Measurements from ENCODE around the gene SPRYD3.
"Not testable (repeated sequence)": the region's sequence is repeated elsewhere in the genome, so short reads cannot be mapped to it uniquely, and the experiment has no call there.

Gene SPRYD3, protein sequence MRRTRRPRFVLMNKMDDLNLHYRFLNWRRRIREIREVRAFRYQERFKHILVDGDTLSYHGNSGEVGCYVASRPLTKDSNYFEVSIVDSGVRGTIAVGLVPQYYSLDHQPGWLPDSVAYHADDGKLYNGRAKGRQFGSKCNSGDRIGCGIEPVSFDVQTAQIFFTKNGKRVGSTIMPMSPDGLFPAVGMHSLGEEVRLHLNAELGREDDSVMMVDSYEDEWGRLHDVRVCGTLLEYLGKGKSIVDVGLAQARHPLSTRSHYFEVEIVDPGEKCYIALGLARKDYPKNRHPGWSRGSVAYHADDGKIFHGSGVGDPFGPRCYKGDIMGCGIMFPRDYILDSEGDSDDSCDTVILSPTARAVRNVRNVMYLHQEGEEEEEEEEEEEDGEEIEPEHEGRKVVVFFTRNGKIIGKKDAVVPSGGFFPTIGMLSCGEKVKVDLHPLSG
- total RNA-seq, result 30.2 to 73.0 reads per million in 2 donors

DNA sequence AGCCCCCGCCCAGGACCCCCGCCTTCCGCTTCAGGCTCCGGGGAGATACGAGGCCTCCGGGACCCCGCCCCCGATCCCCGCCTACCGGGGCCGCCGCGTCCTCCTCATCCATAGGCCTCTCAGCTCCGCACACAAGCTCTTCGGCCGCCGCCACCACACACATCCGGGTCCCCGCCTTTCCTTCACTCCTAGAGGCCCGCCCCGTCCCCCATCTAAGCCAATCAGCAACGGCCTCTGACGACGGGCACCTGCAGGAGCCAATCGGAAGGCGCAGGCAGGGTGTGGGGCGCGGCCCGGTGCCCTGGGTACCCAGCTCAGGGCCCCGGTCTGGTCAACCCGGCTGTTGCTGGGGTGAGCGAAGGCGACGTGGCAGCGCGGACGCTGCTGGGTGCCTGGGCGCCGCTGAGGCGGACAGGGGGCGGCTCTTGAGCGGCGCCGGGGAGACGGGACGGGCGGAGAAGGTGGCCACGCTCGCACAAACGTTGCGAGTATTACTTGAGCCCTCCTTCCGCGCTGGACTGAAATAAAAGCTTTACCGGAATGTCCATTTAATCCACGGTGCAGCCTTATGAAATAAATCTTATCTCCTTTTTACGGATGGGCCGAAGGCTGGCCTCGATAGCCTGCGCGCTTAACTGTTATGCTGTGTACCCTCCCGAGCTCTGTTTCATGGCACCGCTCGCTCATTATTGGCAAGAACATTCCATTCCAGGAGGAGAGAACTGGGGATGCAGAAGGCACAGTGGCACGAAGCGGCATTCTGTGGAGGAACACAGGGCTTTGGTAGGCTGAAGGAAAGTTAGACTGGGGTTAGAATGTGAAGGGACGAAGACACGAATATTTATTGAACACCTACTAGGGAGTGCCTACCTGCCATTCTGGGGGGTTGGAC is at the start of gene SPRYD3:
SPRYD3 (minus strand) TSS at position 165 of the 892 bp plus-strand sequence; CDS start at position 108, 57 bp downstream.
- peak; percentile 95 for DNase-seq

DNA sequence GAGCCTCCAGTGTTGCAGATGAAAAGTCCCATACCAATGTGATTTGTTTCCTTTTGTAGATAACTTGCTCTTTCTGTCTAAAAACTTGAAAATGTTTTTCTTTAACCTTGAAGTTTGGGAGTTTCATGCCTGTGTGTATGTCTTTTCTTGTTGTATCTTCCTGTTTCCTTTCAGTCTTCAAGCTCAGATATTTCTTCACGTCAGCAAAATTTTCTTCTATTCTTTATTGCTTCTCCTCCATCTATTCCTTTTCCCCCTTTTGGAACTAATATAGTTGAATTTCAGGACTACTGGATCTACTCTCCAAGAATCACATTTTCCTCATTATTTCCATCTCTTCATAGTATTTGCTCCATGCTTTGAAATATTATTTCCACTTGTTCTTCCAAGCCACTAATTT is 48.0 kb upstream of the SPRYD3 start:
- no peak for DNase-seq

DNA sequence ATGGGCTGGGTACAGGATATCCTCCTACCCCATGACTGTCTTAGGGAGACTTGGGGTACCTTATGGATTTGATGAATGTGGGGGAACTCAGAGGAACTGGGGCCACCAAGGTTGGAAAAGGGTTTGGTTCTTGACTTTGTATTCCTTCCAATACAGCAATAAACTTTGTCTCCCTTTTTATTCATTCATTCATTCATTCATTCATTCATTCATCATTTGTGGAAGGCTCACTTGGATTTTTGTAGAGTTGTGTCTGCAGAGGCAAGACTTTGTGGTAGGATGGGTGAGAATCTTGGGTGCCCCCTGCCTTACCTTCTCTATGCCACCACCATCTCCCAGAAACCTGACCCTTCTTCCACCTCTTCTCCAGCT is 45.1 kb upstream of the SPRYD3 start:
- no peak for DNase-seq

DNA sequence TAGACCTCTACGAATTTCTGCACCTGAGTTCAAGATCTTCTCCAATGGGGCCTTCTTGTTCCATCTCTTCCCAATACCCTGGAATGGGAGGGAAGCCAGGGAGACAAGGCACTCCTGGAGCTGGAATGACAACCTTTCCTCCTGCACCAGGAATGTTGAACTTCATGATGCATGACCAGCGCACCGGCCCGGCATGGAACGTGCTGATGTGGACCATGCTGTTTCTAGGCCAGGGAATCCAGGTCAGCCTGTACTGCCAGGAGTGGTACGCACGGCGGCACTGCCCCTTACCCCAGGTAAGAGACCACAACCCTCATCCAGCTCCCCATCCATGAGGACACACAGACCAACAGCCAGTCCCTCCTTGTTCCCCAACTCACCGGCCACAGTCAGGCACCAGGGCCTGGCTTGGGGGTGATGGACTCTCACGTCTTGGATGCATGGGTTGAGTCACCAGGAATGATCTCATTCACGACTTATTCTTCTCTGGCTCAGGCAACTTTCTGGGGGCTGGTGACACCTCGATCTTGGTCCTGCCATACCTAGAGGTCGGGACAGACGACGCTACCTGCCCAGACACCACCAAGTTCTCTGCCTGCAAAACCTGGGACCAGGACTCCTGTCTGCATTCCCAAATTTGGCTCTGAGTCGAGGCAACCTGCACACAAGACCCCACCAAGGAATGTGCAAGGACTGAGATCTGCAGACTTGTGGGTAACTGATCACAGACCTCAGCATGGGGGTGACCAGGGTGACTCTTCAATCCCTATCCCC is 44.6 kb upstream of the SPRYD3 start:
- no peak for DNase-seq

DNA sequence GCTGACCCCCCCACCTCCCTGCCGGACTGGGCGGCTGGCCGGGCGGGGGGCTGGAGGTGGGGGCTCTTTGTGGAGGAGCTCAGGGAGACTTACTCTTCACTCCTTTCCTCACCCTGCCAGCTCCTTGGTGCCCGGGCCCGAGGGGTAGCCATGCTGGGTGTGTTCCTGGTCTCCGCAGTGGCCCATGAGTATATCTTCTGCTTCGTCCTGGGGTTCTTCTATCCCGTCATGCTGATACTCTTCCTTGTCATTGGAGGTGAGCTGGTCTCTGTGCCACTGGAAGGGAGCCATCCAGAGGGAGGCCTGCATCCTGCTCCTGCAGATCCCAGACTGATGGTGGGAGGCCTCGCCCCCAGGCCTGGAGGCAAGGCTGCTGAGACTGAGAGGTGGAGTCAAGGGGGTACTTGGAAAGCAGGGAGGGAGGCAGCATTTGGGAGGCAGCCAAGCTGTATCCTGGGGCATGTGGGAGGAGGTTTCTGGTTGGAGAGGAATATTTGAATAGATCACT is 43.8 kb upstream of the SPRYD3 start:
- no peak for DNase-seq

DNA sequence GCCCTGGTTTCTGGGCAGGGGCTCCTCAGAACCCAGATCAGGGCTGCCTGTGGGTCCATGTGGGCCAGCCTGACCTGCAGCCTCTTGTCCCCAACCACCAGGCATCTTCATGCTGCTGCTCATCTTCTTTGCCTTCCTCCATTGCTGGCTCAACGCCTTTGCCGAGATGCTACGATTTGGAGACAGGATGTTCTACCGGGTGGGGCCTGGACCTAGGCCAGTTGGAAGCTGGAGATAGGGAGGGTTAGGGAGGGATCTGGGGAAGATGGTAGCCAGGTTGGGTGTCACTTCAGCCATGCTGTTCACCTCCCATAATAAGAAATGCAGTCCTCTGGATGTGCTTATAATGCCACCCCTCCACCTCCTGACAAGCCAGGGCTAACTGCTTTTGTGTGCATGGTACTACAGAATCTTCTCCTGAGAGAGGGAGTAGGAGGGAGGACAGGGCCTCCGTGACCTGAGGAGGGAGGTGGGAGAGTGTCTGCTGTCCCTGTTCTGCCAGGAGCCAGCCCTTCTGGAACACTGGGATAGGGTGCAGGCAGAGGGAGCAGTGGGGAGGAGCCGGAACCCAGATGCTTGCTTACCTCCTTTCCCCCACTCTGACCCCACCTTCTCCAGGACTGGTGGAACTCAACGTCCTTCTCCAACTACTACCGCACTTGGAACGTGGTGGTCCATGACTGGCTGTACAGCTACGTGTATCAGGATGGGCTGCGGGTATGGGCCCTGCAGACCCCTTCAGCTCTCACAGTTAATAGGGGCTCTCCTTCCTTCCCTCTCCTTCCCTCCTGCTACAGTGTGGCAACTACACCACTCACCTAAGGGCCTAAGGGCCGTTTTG is 41.7 kb upstream of the SPRYD3 start:
- DNase-seq, result no peak

DNA sequence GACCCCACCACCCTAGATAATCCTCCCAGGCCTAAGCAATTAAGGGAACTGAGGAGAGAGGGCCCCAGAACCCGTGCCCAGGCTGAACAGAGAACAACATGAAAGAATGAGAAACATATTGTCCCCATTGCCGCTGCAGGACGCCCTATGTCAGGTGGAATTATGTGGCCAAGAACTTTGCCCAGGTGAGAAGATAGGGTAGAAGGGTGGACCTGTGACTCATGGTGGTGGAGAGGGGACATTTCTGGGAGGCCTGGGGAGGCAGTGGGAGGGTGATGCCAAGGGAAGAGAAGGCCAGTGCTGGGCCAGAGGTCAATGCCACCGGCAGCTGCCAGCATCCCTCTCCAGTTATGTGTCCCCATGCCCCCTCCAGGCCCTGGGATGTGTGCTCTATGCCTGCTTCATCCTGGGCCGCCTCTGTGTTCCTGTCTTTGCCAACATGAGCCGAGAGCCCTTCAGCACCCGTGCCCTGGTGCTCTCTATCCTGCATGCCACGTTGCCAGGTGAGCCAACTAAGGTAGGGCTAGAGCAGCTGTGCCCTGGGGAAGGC is 39.6 kb upstream of the SPRYD3 start:
- DNase-seq, result no peak

DNA sequence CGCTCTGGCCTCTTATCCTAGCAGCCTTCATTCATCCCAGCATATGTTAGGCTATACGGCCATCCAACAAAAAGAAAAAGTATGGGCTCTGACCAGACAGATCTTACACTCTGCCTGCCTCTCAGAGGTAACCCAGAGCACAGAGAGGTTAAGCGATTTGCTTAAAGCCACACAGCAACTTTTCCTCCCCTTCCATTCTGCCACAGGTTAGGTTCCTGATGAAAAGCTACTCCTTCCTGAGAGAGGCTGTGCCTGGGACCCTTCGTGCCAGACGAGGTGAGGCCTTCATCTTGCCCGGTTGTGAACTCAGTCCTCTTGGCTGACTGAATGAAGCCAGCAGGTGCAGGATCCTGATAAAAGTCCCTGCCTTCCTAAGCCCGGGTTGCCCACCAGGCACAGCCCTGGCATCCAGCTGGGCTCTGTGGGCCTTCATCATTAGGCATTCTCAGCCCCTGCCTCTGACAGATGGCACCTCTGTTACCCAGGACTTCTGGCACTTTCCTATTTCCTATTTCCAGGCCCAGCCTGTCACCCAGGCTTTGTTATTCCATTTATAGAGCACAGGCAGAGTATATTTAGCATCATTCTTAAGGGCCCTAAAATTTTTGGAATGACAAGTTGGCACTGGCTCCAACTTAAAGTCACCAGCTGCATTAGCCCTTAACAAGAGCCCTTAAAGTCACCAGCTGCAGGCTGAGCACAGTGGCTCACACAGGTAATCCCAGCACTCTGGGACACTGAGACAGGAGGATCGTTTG is 36.9 kb upstream of the SPRYD3 start:
- no peak for DNase-seq

DNA sequence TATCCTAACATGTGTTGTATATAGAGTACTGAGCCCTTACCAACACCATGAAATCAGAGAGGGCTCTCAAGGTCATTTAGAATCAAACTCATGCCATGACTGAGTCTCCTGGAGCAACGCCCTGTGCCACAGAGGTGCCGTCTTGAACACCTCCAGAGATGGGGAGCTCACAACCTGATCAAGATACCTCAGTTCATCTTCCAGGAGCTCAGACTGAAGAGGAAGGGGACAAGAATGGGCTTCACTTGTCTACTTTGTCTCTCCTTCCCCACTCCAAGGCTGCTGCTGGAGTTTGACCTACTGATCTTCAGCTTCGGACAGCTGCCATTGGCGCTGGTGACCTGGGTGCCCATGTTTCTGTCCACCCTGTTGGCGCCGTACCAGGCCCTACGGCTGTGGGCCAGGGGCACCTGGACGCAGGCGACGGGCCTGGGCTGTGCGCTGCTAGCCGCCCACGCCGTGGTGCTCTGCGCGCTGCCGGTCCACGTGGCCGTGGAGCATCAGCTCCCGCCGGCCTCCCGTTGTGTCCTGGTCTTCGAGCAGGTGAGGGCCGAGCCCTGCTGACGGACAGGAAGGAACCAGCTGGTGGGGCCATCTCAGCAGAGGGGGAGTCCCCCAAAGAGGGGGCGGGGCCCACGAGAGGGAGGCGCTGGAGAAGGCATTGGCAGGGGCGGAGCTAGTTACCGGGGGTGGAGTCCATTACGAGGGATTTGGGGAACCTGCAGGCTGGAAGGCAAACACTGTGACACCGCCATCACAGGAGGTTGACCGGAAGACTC is 36.1 kb upstream of the SPRYD3 start:
- DNase-seq, result no peak

DNA sequence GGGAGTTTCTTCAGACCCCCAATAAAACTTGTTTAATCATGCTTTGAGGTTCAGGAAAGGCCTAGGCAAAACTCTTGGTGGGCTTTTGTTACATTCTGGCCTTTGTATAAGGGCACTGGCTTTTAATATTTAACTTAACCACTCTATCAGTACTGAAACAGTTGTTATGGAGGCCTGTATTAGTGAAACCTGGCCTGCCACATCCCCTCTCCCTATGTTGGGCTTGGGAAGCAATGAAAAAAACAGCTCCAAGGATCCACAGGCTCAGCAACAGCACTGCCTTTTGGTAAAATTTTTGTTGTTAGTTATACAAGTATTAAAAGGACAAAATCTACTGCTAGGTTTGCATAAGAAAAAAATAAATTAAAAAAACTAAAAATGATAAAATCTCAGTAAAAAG is 34.8 kb upstream of the SPRYD3 start:
- DNase-seq, result no peak

DNA sequence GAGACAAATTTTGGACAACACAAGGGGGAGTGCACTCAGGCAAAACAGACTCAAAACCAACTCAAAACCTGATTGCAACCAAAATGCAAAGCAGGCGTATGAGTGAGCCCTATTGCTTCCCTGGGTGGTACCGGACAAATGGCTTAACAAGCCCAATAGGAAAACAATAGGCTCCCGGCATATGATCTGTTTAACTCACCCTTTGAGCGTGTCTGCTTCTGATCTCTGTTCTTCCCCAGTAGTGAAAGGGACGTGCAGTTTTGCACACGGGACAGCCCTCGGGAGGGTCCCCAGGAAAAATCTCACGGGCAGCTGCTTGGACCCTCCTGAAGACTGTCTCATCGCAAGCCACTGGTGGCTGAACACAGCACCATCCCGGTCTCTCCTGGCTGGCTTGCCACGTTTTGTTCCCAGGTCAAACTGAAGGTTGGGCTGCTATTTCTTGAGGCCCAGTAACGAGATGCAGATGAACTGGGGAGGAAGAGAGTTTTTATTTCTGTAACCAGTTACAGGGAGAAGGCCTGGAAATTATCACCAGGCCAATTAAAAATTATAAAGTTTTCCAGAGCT is 34.0 kb upstream of the SPRYD3 start:
- no peak for DNase-seq

DNA sequence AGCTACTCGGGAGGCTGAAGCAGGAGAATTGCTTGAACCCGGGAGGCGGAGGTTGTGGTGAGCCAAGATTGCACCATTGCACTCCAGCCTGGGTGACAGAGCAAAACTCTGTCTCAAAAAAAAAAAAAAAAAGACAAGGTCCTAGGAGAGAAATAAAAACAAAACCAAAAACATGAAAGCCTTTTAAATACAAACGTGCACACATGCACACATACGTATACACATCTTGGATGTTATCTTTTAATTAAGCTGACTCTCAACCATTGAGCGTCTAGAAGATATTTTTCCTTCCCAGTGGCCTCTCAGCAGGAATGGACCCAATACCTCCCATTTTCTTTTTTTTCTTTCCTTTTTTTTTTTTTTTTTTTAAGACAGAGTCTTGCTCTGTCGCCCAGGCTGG is 33.2 kb upstream of the SPRYD3 start:
- DNase-seq, result not testable (repeated sequence)

DNA sequence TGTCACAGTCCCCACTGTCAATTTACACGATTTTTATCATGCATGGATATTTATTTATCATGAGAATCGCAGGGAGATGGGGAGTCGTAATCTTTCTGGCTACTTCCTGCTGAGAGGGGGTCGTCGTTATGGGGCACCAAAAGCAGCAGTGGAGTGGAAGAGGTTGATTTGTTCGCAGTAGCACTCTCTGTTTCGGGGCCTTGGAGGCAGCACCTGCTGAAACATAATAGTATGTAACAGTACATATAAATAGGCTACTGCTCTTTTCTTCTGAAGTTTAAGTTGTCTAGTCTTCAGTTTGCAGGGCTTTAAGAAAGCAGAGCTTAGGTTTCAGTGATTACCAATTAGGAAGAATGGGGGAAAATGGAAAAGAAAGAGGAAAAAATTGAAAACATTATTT is 27.9 kb upstream of the SPRYD3 start:
- DNase-seq, result no peak

DNA sequence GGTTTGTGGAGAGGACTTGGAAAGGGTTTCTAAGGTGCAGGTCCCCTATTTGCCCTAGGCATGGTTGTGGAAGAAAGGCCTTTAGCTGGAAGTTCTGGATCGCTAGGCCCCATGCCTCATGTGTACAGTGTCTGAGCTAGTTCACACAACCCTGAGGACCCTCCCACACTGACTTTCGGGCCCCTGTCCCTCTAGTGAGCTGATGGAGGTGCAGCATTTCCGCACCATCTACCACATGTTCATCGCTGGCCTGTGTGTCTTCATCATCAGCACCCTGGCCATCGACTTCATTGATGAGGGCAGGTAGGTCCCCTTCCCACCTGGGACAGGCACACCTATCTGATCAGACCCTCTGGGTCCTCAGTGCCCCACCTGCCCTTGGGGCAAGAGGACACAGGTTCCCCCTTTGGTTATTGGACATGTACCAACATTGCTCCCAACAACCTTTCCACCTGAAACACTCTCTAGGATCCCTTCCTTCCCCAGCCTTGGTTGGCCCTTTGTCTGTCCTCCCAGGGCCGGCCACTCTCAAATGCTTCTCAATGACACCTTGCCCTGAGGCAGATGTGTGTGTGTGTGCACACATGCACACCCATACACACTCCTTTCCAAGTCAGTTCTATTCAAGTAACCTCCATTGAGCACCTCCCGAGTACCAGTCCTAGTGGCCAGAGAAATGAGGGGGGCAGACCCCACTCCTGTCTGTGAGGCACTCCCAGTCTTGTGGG is 26.7 kb upstream of the SPRYD3 start:
- DNase-seq, result no peak

DNA sequence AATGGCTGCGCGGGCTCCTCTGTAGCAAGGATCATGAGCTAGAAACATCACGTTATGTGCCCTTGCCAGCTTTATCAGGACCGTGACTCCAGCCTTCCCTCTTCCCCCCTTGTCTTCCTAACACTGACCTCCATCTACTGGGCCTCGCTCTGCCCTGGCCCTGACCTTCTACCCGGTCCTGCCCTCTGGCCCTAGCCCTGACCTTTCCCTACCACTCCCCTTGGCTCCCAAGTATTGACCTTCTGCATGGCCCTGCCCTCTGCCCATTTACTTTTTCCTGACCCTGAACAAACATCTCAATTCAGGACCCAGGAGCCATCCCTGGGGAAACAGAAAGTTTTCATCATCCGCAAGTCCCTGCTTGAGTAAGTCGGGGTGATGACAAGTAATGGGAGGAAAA is 26.1 kb upstream of the SPRYD3 start:
- DNase-seq, result no peak

DNA sequence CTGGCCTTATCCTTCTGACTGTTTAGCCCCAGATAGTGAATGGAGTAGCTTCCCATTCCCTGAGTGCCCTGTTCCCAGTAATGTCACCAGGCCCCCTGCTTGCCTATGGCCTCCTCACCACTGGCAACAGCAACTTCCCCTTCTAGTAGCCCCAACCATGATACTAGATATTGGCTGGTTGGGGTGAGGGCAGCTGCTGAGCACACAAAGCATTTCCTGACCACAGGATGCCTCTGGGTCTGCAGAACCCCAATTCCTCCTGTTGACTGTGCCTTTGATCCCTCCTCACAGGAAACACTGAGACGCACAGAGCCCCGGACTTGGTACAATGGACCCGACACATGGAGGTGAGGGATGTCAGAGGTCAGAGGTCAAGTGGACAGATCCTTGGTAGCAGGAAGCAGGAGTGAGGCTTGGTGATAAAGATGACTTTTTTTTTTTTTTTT is 24.7 kb upstream of the SPRYD3 start:
- DNase-seq, result no peak

DNA sequence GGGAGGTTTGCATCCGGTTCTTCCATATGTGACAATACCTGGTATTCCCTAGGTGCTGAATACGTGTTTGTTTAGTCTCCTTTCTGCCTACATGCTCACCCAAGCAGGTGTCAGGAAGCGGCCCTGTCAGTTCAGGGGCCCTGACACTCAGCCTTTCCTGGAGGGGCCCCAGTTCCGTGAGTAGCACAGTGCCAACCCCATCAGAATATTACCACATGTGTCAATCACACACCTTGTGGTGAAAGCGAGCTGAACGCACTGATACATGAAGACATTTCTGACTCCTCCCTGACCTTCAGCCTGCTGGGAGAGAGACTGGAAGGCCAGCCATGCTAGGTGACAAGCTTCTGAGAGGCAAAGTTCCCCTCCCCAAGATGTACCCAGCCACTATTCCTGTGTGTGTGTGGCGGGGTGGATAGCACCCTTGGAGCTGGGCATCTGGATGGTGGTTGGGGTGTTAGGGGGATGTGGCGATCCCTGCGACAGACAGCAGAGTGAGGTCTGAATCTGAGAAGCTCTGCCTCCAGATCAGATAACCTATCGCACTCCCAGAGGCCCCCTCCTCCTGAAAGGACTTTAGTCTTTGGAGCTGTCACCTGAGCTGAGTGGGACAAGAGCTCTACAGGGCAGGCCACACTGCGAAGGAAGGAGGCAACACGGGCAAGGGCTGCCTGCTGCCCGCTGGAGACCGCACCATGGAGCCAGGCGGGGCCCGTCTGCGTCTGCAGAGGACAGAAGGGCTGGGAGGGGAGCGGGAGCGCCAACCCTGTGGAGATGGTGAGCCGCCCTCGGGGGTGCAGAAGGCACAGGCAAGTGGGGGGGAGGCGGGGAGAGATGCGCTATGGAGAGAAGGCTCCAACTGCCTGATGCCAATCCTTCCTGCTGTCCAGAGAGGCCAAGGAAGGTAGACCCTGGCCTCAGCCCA is 24.0 kb upstream of the SPRYD3 start, which contains the start of gene SOAT2:
SOAT2 (plus strand) TSS at position 604 of the 925 bp plus-strand sequence; CDS start at position 696, 92 bp downstream.
- peak; percentile 23 for DNase-seq

Data from T-helper 9 cell (primary cell).